Endothelial cell of umbilical vein (primary cell): ENCODE measurements around the gene CFAP68. TPM values are rescaled to one million over a fixed set of nuclear protein-coding genes. Genes with fewer than 3 reads are reported as not detected.
A peak's percentile ranks its signal among the peaks of the same experiment; 100 is the strongest.

Experiments
- BruUV-seq: library from RNA; stranded (reverse); fragments of 400-500 nt; replicated peaks from 2 replicates; lab custom pipeline; 2021; lab: Mats Ljungman, UMichigan
- CTCF ChIA-PET: fragments of 300-600, 350-600 bp; sonication (Branson Sonifier 250); formaldehyde crosslinking; loops from one replicate; lab custom pipeline; 2021; ENCODE audit warnings: antibody characterized with exemption, inconsistent platforms; lab: Charles Lee
- POLR2A ChIA-PET: fragments of 300-600, 350-600 bp; sonication (Branson Sonifier 250); formaldehyde crosslinking; loops from one replicate; lab custom pipeline; 2021; ENCODE audit warnings: antibody characterized with exemption, inconsistent platforms; lab: Charles Lee
- DNase-seq: peaks from one replicate; pipeline ENCODE4 v3.0.0-alpha.2; 2011; ENCODE audit warnings: low read depth, low spot score
- FAIRE-seq: peaks from 2 replicates; lab custom pipeline; 2011; peaks lifted over from hg19 to GRCh38; lab: Jason Lieb, UNC
- H2AFZ ChIP-seq: 2 replicates; pipeline ENCODE4 v1.6.0; 2012; ENCODE audit warnings: low read depth, low read length, control low read depth, inconsistent platforms
- H3K27ac ChIP-seq: 2 replicates; pipeline ENCODE4 v1.5.1; 2011; ENCODE audit warnings: low read depth, mild to moderate bottlenecking, control low read depth, low read length, moderate library complexity; ENCODE audit not compliant: insufficient read depth
- H3K27me3 ChIP-seq, 2 experiments: 2 replicates each; pipeline versions ENCODE4 v1.6.0 to v1.6.1; 2011; ENCODE audit warnings: low read length in 2 of 2, mixed read lengths in 1 of 2; ENCODE audit not compliant: control insufficient read depth in 2 of 2, insufficient read depth in 2 of 2
- H3K36me3 ChIP-seq, 2 experiments: 2 replicates in 1 of 2; 3 replicates in 1 of 2; pipeline ENCODE4 v1.5.1; 2011; ENCODE audit warnings: low read length in 2 of 2, mild to moderate bottlenecking in 1 of 2, moderate library complexity in 1 of 2; ENCODE audit not compliant: control insufficient read depth in 2 of 2, insufficient read depth in 2 of 2; ENCODE audit errors: extremely low read depth in 1 of 2
- H3K4me1 ChIP-seq: 3 replicates; pipeline ENCODE4 v1.5.1; 2011; ENCODE audit warnings: mild to moderate bottlenecking, low read length; ENCODE audit not compliant: control insufficient read depth, insufficient read depth; ENCODE audit errors: extremely low read depth
- H3K4me2 ChIP-seq: 2 replicates; pipeline ENCODE4 v1.6.1; 2011; ENCODE audit warnings: low read length, control low read depth, mixed read lengths; ENCODE audit not compliant: insufficient read depth
- H3K4me3 ChIP-seq, 3 experiments: fragments of 200-600 bp in 1 of 3; sonication (generic), shearing (Covaris generic) in 1 of 3; replicated peaks in 1 of 3; 2 replicates each; pipeline ENCODE4 v1.5.1; 2011 to 2016; ENCODE audit warnings: control low read depth in 3 of 3, low read length in 3 of 3, mild to moderate bottlenecking in 2 of 3, inconsistent platforms in 1 of 3, low read depth in 1 of 3, moderate library complexity in 1 of 3; ENCODE audit not compliant: insufficient read depth in 1 of 3
- H3K79me2 ChIP-seq: 2 replicates; pipeline ENCODE4 v1.6.0; 2012; ENCODE audit warnings: low read length, inconsistent platforms; ENCODE audit not compliant: control insufficient read depth, insufficient read depth
- H3K9ac ChIP-seq: replicated peaks from 2 replicates; pipeline ENCODE3; 2011; ENCODE audit warnings: low read length, control low read depth; ENCODE audit not compliant: insufficient read depth; ENCODE audit errors: extremely low read depth
- H3K9me1 ChIP-seq: replicated peaks from 3 replicates; pipeline ENCODE4 v1.6.0; 2011; ENCODE audit warnings: mild to moderate bottlenecking, low read length; ENCODE audit not compliant: control insufficient read depth, insufficient read depth; ENCODE audit errors: extremely low read depth
- H3K9me3 ChIP-seq: replicated peaks from 2 replicates; pipeline ENCODE4 v1.5.1; 2012; ENCODE audit warnings: low read length, inconsistent platforms; ENCODE audit not compliant: control insufficient read depth, insufficient read depth
- H4K20me1 ChIP-seq: replicated peaks from 2 replicates; pipeline ENCODE3; 2011; ENCODE audit warnings: mild to moderate bottlenecking, low read length; ENCODE audit not compliant: control insufficient read depth, insufficient read depth; ENCODE audit errors: extremely low read depth
- CTCF ChIP-seq, 2 donors: IDR thresholded peaks; 1 replicate in 1 of 2; 2 replicates in 1 of 2; pipeline ENCODE4 v1.5.1; 2011; ENCODE audit warnings: low read length in 2 of 2, mild to moderate bottlenecking in 2 of 2, moderate library complexity in 2 of 2, control low read depth in 1 of 2, inconsistent platforms in 1 of 2, low read depth in 1 of 2; ENCODE audit not compliant: insufficient read depth in 1 of 2; ENCODE audit errors: extremely low read depth in 1 of 2
- EZH2 ChIP-seq: IDR thresholded peaks from 2 replicates; pipeline ENCODE4 v1.6.1; 2012; ENCODE audit warnings: borderline replicate concordance, low read depth, mild to moderate bottlenecking, moderate library complexity, low read length, inconsistent platforms; ENCODE audit not compliant: severe bottlenecking
- FOS ChIP-seq: IDR thresholded peaks from 2 replicates; pipeline ENCODE4 v1.6.1; 2011; ENCODE audit warnings: mild to moderate bottlenecking, low read length, moderate library complexity, borderline replicate concordance; ENCODE audit not compliant: insufficient read depth
- GATA2 ChIP-seq: IDR thresholded peaks from 2 replicates; pipeline ENCODE4 v1.7.0; 2011; ENCODE audit warnings: low read depth, mild to moderate bottlenecking, moderate library complexity, mixed read lengths, low read length; ENCODE audit not compliant: insufficient read length, insufficient read depth
- JUN ChIP-seq: IDR thresholded peaks from 2 replicates; pipeline ENCODE4 v1.6.1; 2011; ENCODE audit warnings: borderline replicate concordance, low read depth; ENCODE audit not compliant: insufficient read length, insufficient read depth
- MAX ChIP-seq: IDR thresholded peaks from 2 replicates; pipeline ENCODE4 v1.6.1; 2011; ENCODE audit not compliant: insufficient read depth, insufficient read length
- MYC ChIP-seq: IDR thresholded peaks from one replicate; pipeline ENCODE4 v1.6.1; 2011; ENCODE audit warnings: mild to moderate bottlenecking, low read depth, low read length
- POLR2A ChIP-seq: IDR thresholded peaks from 2 replicates; pipeline ENCODE4 v1.6.1; 2012; ENCODE audit warnings: low read depth, mild to moderate bottlenecking, control low read depth, low read length
- POLR2AphosphoS5 ChIP-seq: IDR thresholded peaks from 2 replicates; pipeline ENCODE4 v1.6.1; 2012; ENCODE audit warnings: low read depth, mild to moderate bottlenecking, control low read depth, low read length, moderate library complexity; ENCODE audit not compliant: insufficient read depth
- dilution Hi-C: fragments of 300-500 bp; cut with MboI; formaldehyde crosslinking; loops from one replicate; pipeline ENCODE4 v1.15.0; 2019; ENCODE audit warnings: low sequenced_read_pairs; ENCODE audit not compliant: extremely low pct_ligation_motif_present
- intact Hi-C: fragments of 100-400 bp; cut with micrococcal nuclease; formaldehyde crosslinking; loops from one replicate; pipeline ENCODE4 v1.10.0; 2022
- polyA plus RNA-seq, 4 experiments: library from polyadenylated mRNA; depleted of rRNA in 3 of 4; stranded (reverse) in 3 of 4; unstranded in 1 of 4; fragments of >200 nt; gene quantifications; 2 replicates each; pipeline versions ENCODE4 v1.2.1 to v1.2.3, GENCODE V29; 2011 to 2012; ENCODE audit warnings: missing spikeins in 1 of 4
- total RNA-seq: library from RNA; stranded (reverse); gene quantifications from 2 replicates; pipeline ENCODE4 v1.2.3, GENCODE V29; 2021

CFAP68 gene
- total and polyA plus RNA-seq, 2 donors (not counting 3 experiments of a cell fraction or from before 2014, with no cell fraction given) = 7.4 to 10.6 TPM

GRCh38 chr11:111870886-111871692 lies 8.3 kb upstream of the CFAP68 start, which contains the start of gene ALG9:
ALG9 (minus strand) TSS chr11:111871581; CDS start chr11:111871482, 99 bp downstream.
- POLR2A ChIA-PET = interaction anchor here (0.7 to 2.2 kb wide), 5 partner anchors 10 to 243 kb away, joined by 3 to 11 read pairs (median 5); no protein-coding TSS in a partner anchor
- peaks cover 4% of the 10 kb centered on the region for H3K79me2 ChIP-seq
- H3K27ac ChIP-seq = peak within 1 kb of the TSS; percentile 71
- peak within 1 kb of the TSS; percentile 72 to 93 (median 81) for H3K4me3 ChIP-seq
- peak within 1 kb of the TSS; percentile 87 for H3K9ac ChIP-seq
- CTCF ChIA-PET = interaction anchor here (0.6 to 2.8 kb wide), 36 partner anchors 9 to 409 kb away, joined by 3 to 23 read pairs (median 3); partner anchors contain the start of genes BCO2, C11orf52, CFAP68 and TIMM8B
- peaks cover 0 to 2% of the 10 kb centered on the region in 2 experiments for H3K36me3 ChIP-seq
- no peaks in the 10 kb centered on the region for H3K9me3 ChIP-seq
- no peaks in the 10 kb centered on the region for H3K9me1 ChIP-seq
- peak; percentile 80 for FAIRE-seq
- H3K4me1 ChIP-seq = peaks cover 8% of the 10 kb centered on the region
- DNase-seq = peak; percentile 87
- peak within 1 kb of the TSS; percentile 96 for H2AFZ ChIP-seq
- no peaks in the 10 kb centered on the region for H3K27me3 ChIP-seq
- no peak for TF ChIP-seq FOS
- TF ChIP-seq EZH2 = no peak
- TF ChIP-seq CTCF (IDR thresholded peaks at IDR 0.05; ENCODE audit: extremely low read depth in 1 of 2, insufficient read depth in 1 of 2, low read depth in 1 of 2, low read length in 2 of 2) = peak; percentile 8 to 15
- TF ChIP-seq POLR2A = peak; percentile 92
- TF ChIP-seq GATA2 = no peak
- TF ChIP-seq MAX = no peak
- no peak for TF ChIP-seq MYC
- no peak for TF ChIP-seq JUN
- peak; percentile 84 for TF ChIP-seq POLR2AphosphoS5
- intact Hi-C loops (loop anchor here (2.0 kb wide), 2 partner anchors 56 to 154 kb away; partner anchors contain the start of gene DLAT), dilution Hi-C loops (no loop called here)
- no peaks in the 10 kb centered on the region for H4K20me1 ChIP-seq
- H3K4me2 ChIP-seq = peak within 1 kb of the TSS; percentile 91
- BruUV-seq = TSS peak; percentile 75
